Right renal pelvis (tissue), 4 donors: ENCODE results near the gene FMO3. TPM values are rescaled to one million over a fixed set of nuclear protein-coding genes. Genes with fewer than 3 reads are reported as not detected.

ENCODE experiments used
- DNase-seq, 4 donors: peaks; one replicate each; pipeline ENCODE4 v3.0.0-alpha.2; 2013; ENCODE audit warnings: low read depth in 4 of 4, low spot score in 3 of 4, missing footprints in 1 of 4
- polyA plus RNA-seq, 4 donors: library from polyadenylated mRNA; unstranded; fragments of 120-200 nt; gene quantifications; one replicate each; pipeline ENCODE4 v1.2.1, GENCODE V29; 2013; ENCODE audit not compliant: insufficient read length in 4 of 4

FMO3 gene
- polyA plus RNA-seq, 4 donors = 0.07 to 0.10 TPM; not detected in 2

DNA sequence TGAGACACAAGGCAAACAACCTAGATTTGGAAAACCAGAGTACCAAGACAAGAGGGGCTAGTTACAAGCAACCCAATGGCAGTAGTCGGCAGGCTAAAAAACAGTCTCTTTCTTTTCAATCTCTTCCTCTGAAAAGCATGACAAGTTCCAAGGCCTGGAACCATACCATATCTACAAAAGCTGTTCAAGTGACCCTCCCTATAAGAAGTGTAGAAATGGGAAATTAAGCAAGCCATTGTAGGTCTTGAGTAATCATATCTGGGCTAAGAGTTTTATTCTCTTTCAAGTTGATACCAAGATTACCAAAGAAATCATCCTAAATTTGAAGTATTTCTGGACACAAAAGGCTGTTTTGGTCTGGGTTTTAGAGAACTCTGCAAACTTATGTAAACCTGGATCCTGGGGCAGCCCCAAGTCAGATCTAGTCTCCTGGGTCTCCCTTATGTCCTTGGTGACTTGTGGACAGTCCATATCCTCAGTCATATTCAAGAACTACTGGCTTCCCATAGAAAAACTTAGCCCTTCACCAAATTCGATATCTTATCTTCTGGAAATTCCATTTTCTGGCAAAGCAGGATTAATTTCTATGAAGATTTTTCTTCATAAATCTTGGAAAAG, 24.7 kb downstream of the FMO3 start:
- DNase-seq = no peak

DNA sequence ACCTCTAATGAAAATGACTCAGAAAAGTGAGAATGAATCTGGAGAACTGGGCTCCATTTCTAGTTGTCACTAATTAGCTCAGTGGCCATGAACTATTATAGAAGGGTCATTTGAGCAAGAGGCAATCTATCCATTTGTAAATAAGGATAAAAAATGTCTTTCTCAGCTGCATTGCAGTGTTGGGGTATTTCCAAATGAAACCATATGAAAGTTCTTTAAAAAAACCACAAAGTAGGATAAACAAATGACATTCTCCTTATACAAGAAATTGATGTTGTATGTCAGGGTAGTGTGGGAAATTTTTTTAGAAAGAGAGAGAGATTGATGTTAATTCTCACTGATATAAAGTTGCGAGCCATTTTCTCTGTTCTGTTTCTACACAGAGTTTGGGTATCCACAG, 26.0 kb downstream of the FMO3 start:
- no peak for DNase-seq

DNA sequence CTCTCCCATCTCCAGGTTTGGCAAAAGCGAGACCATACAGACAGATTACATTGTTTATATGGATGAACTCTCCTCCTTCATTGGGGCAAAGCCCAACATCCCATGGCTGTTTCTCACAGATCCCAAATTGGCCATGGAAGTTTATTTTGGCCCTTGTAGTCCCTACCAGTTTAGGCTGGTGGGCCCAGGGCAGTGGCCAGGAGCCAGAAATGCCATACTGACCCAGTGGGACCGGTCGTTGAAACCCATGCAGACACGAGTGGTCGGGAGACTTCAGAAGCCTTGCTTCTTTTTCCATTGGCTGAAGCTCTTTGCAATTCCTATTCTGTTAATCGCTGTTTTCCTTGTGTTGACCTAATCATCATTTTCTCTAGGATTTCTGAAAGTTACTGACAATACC, 26.4 kb downstream of the FMO3 start:
- no peak for DNase-seq

- no peak for DNase-seq
Measured at GRCh38 chr1:171119648-171120047, 28.9 kb downstream of the FMO3 start.

- DNase-seq = no peak
Measured at GRCh38 chr1:171122299-171122698, 31.6 kb downstream of the FMO3 start.

DNA sequence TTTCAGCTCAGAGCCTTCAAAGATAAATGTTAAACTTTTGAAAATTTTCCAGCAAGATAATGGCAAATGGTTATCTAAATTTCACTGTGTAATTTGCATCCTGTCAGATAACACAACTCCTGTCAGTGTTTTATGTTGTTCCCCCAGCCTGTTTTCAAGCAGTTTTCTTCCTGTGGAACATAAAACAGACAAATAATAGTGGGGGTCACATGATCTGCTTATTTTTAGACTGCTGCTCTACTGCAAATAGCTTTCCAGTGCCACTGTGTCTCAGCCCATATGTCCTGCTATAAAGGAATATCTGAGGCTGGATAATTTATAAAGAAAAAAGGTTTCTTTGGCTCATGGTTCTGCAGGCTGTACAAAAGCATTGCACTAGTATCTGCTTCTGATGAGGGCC, 32.2 kb downstream of the FMO3 start:
- no peak for DNase-seq

DNA sequence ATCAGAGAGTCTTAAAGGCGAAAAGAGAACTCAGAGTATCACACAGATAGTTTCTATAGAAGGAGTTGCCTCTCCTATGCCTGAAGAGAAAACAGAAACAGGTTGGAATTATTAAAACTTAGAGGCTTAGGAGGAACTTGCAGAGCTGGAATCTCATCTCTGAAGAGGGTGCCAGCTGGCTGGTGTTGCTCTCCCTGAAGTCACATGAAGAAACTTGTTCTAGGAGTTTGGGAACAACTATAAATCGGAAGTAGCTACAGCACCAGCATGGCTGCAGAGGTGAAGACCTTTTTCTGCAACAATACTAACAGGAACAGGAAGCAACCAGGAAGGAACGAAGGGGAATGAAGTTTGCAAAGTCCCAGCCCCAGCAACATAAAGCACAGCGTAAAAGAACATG, 35.8 kb downstream of the FMO3 start:
- DNase-seq = no peak

GRCh38 chr1:171127099-171127498, 36.4 kb downstream of the FMO3 start:
- DNase-seq = no peak

DNA sequence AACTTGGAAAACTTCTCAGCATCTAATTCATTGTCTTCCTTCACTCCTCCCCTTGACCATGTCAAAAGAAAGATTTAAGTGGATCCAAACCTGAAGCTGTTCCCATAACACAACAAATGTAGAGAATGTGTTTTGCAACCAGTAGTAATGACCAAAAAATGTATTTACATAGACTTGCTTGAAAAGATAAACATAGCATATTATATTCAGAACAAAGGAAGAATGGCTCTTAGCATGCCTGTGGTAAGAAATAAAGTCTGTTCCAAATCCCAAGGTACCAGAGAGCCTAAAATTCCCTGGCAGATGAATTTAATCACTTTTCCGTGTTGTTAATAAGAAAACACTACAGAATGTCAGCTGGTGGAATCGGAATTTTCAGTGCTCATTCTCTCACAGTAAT, 36.8 kb downstream of the FMO3 start:
- DNase-seq = no peak

- DNase-seq = no peak
Measured at GRCh38 chr1:171128463-171128862, 37.8 kb downstream of the FMO3 start.

DNA sequence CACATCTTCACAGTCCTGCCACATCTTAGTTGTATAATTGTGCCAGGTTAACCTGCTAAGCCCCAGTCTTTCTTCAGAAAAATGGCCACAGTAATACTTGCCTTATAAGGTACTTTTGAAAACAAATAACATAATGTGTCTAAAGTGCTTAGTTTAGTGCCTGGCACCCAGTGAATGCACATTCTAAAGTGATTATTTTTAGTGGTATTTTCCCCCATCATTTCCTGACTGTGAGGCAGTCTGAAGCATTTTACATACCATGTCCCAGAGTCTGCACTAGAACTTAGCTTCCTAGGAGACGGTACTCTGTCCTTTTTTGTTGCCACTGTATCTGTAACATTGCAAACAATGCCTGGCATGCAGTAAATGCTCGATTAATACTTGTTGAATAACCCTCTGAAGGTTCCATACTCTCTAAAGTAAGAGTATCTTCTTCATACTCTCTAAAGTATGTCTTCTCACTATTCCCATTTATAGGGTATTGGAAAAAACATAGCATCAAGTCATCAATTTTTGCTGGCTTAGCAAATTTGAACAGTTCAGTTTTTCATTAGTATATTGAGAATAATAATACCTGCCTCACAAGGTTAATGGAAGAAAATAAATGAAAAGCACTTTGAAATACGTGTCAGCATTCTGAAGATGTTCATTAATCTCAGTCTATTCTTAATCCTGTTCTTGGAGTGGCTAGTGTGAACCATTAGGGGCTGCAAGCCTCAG, 43.7 kb downstream of the FMO3 start:
- no peak for DNase-seq

DNA sequence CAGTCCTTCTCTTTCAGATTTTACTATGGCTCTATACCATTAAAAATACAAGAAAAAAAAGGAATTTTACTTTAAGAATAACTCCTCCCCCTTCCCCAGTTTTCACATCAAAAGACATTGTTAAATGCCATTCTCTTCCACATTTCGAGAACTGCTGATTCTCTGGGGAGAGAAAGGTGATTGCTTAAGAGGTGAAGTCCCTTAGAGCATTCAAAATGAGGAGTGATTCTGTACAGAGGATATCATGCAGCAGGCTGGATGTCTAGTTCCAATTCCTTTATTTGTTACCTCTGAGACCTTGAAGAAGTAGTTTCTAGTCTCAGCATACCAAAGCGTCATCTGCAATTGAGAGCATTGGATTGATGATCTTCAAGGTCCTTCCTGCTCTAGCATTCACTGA, 46.9 kb downstream of the FMO3 start:
- no peak for DNase-seq

DNA sequence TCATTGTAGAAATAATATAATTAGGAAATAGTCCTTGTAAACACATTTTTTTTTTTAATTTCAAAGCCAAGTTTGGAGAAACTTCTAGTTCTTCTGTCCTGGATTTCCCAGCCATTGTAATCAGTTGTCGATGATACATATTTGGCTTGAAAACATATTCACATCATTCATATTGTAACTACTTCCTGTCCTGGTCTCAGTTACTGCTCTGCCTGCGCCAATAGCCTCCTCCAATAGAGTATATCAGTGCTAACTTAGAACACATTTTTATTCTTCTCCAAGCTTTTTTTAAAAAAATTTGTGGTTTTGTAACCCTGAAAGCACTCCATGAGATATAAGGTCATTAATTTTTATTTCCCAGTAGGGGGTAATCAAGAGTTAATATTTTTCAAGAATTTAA, 48.3 kb downstream of the FMO3 start:
- DNase-seq = no peak

DNA sequence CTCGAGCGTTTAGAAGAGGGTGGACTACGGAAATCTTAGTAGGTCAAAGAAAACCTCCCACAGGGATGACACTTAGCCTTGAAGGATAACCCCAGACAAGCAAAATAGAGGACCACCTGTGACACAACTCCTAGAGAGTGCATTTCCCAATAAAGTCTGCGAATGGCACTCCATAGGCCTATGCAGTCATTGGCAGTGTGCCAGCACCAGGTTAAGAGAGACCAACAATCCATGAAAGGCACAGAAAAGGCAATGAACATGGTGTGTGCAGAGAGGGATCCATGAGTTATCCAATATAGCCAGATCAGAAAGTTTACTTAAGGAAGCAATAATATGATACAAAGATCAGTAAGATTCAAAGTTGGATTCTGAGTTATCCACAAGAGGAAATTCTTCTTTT, 49.2 kb downstream of the FMO3 start:
- no peak for DNase-seq

DNA sequence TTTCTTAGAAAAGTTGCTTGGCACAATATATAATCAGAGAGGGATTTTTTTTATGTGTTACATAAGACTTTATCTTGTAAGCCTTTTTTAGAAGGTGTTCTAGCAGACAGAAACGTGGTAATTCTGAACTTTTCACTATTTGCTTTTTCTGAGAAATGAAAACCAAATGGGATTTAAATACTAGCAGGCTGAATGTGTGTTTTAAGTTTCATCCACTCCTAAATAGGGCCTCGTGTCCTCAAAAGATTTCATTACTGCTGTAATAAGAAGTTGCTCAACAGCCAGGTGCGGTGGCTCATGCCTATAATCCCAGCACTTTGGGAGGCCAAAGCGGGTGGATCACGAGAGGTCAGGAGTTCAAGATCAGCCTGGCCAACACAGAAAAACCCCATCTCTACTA, 49.7 kb downstream of the FMO3 start:
- no peak for DNase-seq

DNA sequence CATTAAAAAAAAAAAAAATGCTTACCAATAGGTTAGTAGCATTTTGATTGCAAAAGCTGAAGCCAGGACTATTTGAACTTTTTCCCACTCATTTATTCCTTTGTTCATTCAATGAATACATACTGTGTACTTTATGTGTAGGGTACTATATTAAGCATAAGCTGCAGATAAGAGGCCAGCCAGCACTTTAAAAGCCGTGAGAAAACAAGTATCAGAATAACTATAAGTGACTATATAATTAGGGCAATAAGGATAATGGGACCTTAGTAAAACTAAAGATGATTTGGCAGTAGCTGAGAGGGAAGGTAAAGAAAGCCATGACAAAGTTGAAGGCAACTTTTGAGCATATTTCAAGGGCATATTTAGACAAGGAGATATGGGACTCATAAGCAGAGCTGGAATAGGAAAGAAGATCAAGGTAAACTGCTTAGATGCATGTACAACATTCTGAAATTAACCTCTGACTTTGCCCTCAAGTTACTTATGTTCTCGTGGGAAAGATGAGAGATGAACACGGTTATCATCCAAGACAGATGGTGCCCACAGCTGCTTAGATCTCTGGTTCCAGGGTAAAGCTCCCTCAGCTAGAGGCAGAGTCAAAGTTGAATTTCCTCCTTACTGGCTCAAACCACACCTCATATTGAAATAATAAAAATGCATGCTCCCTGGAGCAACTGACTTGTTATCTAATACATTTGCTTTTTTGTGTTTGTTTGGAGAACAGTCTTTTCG, 50.4 kb downstream of the FMO3 start:
- DNase-seq = no peak

DNA sequence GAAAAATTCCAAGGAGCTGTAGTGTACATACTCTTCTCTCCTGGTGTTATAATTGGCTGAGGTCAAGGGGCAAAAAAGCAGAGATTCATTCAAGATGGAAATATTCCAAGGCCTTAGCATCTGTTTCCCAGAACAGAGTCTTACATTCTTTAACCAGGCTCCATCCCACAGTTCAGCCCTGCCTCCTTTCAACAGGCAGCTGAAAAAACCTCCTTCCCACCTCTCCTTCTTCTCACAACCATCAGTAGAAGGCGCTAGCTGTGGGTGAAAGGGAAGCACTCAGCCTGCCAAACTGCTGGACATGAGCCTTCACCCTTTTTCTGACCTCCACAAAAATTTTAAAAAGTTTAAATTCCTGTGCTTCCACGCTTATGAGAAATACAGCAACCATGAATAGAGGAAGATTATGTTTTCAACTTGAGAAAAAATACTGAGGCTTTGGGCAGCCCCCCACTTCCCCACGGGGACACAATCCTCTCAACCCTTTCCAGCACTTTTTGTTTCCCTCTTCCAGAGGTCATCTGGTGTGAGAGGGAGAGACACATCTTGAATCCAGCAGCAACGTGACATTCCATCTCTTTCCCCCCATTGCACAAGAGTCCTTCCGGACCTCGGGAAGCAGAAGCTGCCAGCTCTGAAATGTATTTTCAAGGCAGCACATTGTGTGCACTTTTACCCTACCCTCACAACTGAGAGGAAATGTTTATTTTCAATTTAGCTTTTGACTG, 51.1 kb downstream of the FMO3 start:
- DNase-seq = no peak

GRCh38 chr1:171142416-171143385, 52.0 kb downstream of the FMO3 start:
- no peak for DNase-seq

GRCh38 chr1:171150156-171150555, 59.5 kb downstream of the FMO3 start:
- no peak for DNase-seq

DNA sequence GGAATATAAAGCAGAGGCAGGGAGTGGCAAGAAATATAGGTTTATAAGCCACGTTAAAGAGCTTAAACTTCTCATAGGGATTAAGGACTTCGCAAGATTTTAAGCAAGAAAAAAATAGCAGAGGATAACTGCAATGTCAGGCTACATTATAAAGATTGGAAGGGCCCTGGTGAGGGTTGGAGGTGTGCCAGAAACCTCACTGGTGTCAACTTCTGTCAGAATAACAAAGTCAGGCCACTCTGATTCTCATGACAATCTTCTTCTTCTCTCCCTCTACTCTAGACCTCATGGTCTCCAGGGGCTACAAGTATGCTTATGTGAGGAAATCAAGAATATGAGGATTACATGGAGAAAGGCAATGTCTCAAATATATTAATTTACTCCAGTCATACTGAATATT, 61.8 kb downstream of the FMO3 start:
- DNase-seq = no peak
